Endothelial cell of hepatic sinusoid (primary cell): ENCODE measurements around the gene NAXD.
"Not testable (repeated sequence)": the region's sequence is repeated elsewhere in the genome, so short reads cannot be mapped to it uniquely, and the experiment has no call there.

Experiments used
- in situ Hi-C: cut with HindIII; loops from 2 replicates; pipeline ENCODE4 v1.10.0; 2017; ENCODE audit warnings: low sequenced_read_pairs

Gene NAXD

GRCh38 chr13:110643324-110643723, 28.0 kb downstream of the NAXD start:
- in situ Hi-C loops, result no loop called here

GRCh38 chr13:110643768-110644421, 28.6 kb downstream of the NAXD start:
- in situ Hi-C loops, result no loop called here

- in situ Hi-C loops, result no loop called here
These were observed 29.7 kb downstream of the NAXD start for GRCh38 chr13:110644892-110645521.

- in situ Hi-C loops, result no loop called here
These were observed 30.4 kb downstream of the NAXD start for GRCh38 chr13:110645750-110646149.

- in situ Hi-C loops, result no loop called here
These were observed 31.4 kb downstream of the NAXD start for GRCh38 chr13:110646442-110647364.

- in situ Hi-C loops, result no loop called here
These were observed 32.0 kb downstream of the NAXD start for GRCh38 chr13:110647365-110647737.

- in situ Hi-C loops, result no loop called here
These were observed 32.9 kb downstream of the NAXD start for GRCh38 chr13:110648146-110648819.

- in situ Hi-C loops, result no loop called here
These were observed 33.6 kb downstream of the NAXD start for GRCh38 chr13:110648848-110649421.

- in situ Hi-C loops, result no loop called here
These were observed 34.2 kb downstream of the NAXD start for GRCh38 chr13:110649551-110649950.

- in situ Hi-C loops, result no loop called here
These were observed 35.1 kb downstream of the NAXD start for GRCh38 chr13:110650436-110650835.

- in situ Hi-C loops, result no loop called here
These were observed 35.9 kb downstream of the NAXD start for GRCh38 chr13:110651271-110651670.

- in situ Hi-C loops, result no loop called here
These were observed 36.4 kb downstream of the NAXD start for GRCh38 chr13:110651726-110652230.

- in situ Hi-C loops, result no loop called here
These were observed 36.9 kb downstream of the NAXD start for GRCh38 chr13:110652231-110652730.

- in situ Hi-C loops, result no loop called here
These were observed 37.4 kb downstream of the NAXD start for GRCh38 chr13:110652764-110653163.

- in situ Hi-C loops, result no loop called here
These were observed 37.9 kb downstream of the NAXD start for GRCh38 chr13:110653271-110653670.

- in situ Hi-C loops, result no loop called here
These were observed 38.5 kb downstream of the NAXD start for GRCh38 chr13:110653851-110654250.

GRCh38 chr13:110657196-110657595, 41.9 kb downstream of the NAXD start:
- in situ Hi-C loops, result no loop called here

- in situ Hi-C loops, result not testable (repeated sequence)
These were observed 43.0 kb downstream of the NAXD start for GRCh38 chr13:110658218-110658911.

- in situ Hi-C loops, result loop anchor here (5.0 kb wide), 1 partner anchor 71 kb away; no protein-coding TSS in a partner anchor
These were observed 45.9 kb downstream of the NAXD start for GRCh38 chr13:110661256-110661655.

GRCh38 chr13:110662091-110662490, 46.7 kb downstream of the NAXD start:
- in situ Hi-C loops, result loop anchor here (5.0 kb wide), 1 partner anchor 70 kb away; no protein-coding TSS in a partner anchor
